HCT116 (cell line): Measurements from ENCODE around the gene LGMN. TPM values are rescaled to one million over a fixed set of nuclear protein-coding genes. Genes with fewer than 3 reads are reported as not detected.

Source experiments
- ATAC-seq: fragments of 200-7000 bp; cut with Tn5 transposase; 2 replicates; pipeline ENCODE4 v1.9.1; 2020; ENCODE audit warnings: mild to moderate bottlenecking, moderate library complexity
- BruUV-seq: library from RNA; stranded (reverse); fragments of 400-500 nt; replicated peaks from 2 replicates; lab custom pipeline; 2021; lab: Mats Ljungman, UMichigan
- CTCF ChIA-PET: fragments of 300-600 bp; sonication (Branson Sonifier 250); formaldehyde crosslinking; loops from one replicate; lab custom pipeline; 2021; ENCODE audit warnings: antibody characterized with exemption; lab: Charles Lee
- POLR2A ChIA-PET: fragments of 300-600, 350-600 bp; sonication (Branson Sonifier 250); formaldehyde crosslinking; loops from one replicate; lab custom pipeline; 2021; ENCODE audit warnings: antibody characterized with exemption; lab: Charles Lee
- RAD21 ChIA-PET, 2 experiments: fragments of 300-600 bp; sonication (Branson Sonifier 250); formaldehyde crosslinking; loops; one replicate each; lab custom pipeline; 2023; ENCODE audit warnings: low total read pairs in 2 of 2; ENCODE audit not compliant: uncharacterized antibody in 2 of 2, unreplicated experiment in 2 of 2, low non-redundant PET in 1 of 2; lab: Charles Lee
- DNase-seq: peaks from one replicate; pipeline ENCODE4 v3.0.0-alpha.2; 2010; ENCODE audit warnings: low read depth, low spot score
- H2AFZ ChIP-seq: fragments of 200-600 bp; shearing (Covaris generic), sonication (generic); 2 replicates; pipeline ENCODE4 v1.6.1; 2017; ENCODE audit warnings: low read depth, mixed run types, mixed read lengths, antibody characterized with exemption, low read length; ENCODE audit not compliant: poor library complexity, severe bottlenecking
- H3K27ac ChIP-seq: 2 replicates; pipeline ENCODE4 v1.5.1; 2012; ENCODE audit warnings: low read depth, low read length
- H3K27me3 ChIP-seq: fragments of 200-600 bp; sonication (generic); 2 replicates; pipeline ENCODE4 v1.6.1; 2016; ENCODE audit warnings: mixed run types, low read length, mixed read lengths; ENCODE audit not compliant: insufficient read depth
- H3K36me3 ChIP-seq, 2 experiments: fragments of 200-500 bp in 1 of 2; fragments of 200-600 bp in 1 of 2; sonication (Bioruptor generic) in 1 of 2; sonication (generic) in 1 of 2; 2 replicates each; pipeline versions ENCODE4 v1.5.1 to v1.6.1; 2014 to 2016; ENCODE audit warnings: low read length in 2 of 2, inconsistent platforms in 1 of 2, mixed read lengths in 1 of 2, mixed run types in 1 of 2; ENCODE audit not compliant: insufficient read depth in 2 of 2, control insufficient read depth in 1 of 2
- H3K4me1 ChIP-seq, 2 experiments: fragments of 200-600 bp in 1 of 2; sonication (generic) in 1 of 2; 2 replicates each; pipeline versions ENCODE4 v1.5.1 to v1.6.1; 2012 to 2017; ENCODE audit warnings: low read length in 2 of 2, inconsistent platforms in 1 of 2, mild to moderate bottlenecking in 1 of 2, mixed read lengths in 1 of 2, mixed run types in 1 of 2, moderate library complexity in 1 of 2; ENCODE audit not compliant: insufficient read depth in 2 of 2, control insufficient read depth in 1 of 2
- H3K4me2 ChIP-seq: fragments of 200-600 bp; sonication (generic); 2 replicates; pipeline ENCODE4 v1.6.1; 2017; ENCODE audit warnings: mixed run types, low read length, mixed read lengths
- H3K4me3 ChIP-seq, 2 experiments: fragments of 200-600 bp in 1 of 2; sonication (generic) in 1 of 2; replicated peaks in 1 of 2; 2 replicates each; pipeline ENCODE4 v1.5.1; 2011 to 2016; ENCODE audit warnings: low read length in 2 of 2, control low read depth in 1 of 2, low read depth in 1 of 2, mild to moderate bottlenecking in 1 of 2, mixed read lengths in 1 of 2, mixed run types in 1 of 2
- H3K79me2 ChIP-seq: fragments of 200-600 bp; sonication (generic); 2 replicates; pipeline ENCODE4 v1.6.1; 2017; ENCODE audit warnings: mild to moderate bottlenecking, mixed run types, low read length, moderate library complexity, mixed read lengths; ENCODE audit not compliant: insufficient read depth
- H3K9ac ChIP-seq: fragments of 200-600 bp; sonication (generic); 2 replicates; pipeline ENCODE4 v1.6.1; 2016; ENCODE audit warnings: low read length, mixed read lengths
- H3K9me2 ChIP-seq: fragments of 200-600 bp; sonication (generic), shearing (Covaris generic); 2 replicates; pipeline ENCODE4 v1.6.1; 2017; ENCODE audit warnings: mixed run types, mild to moderate bottlenecking, moderate library complexity; ENCODE audit not compliant: insufficient read depth
- H3K9me3 ChIP-seq, 2 experiments: fragments of 200-500 bp in 1 of 2; fragments of 200-600 bp in 1 of 2; sonication (Bioruptor generic) in 1 of 2; sonication (generic) in 1 of 2; 2 replicates each; pipeline ENCODE4 v1.6.1; 2014 to 2017; ENCODE audit warnings: low read length in 2 of 2, mixed read lengths in 2 of 2, inconsistent platforms in 1 of 2, low read depth in 1 of 2, mild to moderate bottlenecking in 1 of 2, mixed run types in 1 of 2, moderate library complexity in 1 of 2; ENCODE audit not compliant: control insufficient read depth in 1 of 2, insufficient read depth in 1 of 2
- H4K20me1 ChIP-seq: fragments of 200-600 bp; sonication (generic), shearing (Covaris generic); 2 replicates; pipeline ENCODE4 v1.6.1; 2017; ENCODE audit warnings: mixed run types, mild to moderate bottlenecking, moderate library complexity; ENCODE audit not compliant: insufficient read depth
- CTCF ChIP-seq, 3 experiments: fragments of 200-600 bp in 1 of 3; sonication (generic) in 1 of 3; IDR thresholded peaks in 2 of 3; conservative IDR thresholded peaks in 1 of 3; 2 replicates each; pipeline ENCODE4 v1.5.1; 2012 to 2017; ENCODE audit warnings: low read depth in 2 of 3, low read length in 2 of 3, antibody characterized with exemption in 1 of 3, borderline replicate concordance in 1 of 3, control low read depth in 1 of 3, mild to moderate bottlenecking in 1 of 3, mixed read lengths in 1 of 3, mixed run types in 1 of 3, moderate library complexity in 1 of 3; ENCODE audit not compliant: insufficient read depth in 1 of 3
- EGR1 ChIP-seq: IDR thresholded peaks from 2 replicates; pipeline ENCODE4 v1.6.1; 2012; ENCODE audit warnings: low read depth
- EZH2phosphoT487 ChIP-seq: fragments of 200-600 bp; IDR thresholded peaks from 2 replicates; pipeline ENCODE4 v1.6.1; 2018; ENCODE audit warnings: antibody characterized with exemption, borderline replicate concordance
- MAX ChIP-seq: IDR thresholded peaks from 2 replicates; pipeline ENCODE4 v1.6.1; 2012
- SIN3A ChIP-seq: IDR thresholded peaks from 2 replicates; pipeline ENCODE4 v1.6.1; 2012; ENCODE audit warnings: low read depth
- SP1 ChIP-seq: IDR thresholded peaks from 2 replicates; pipeline ENCODE4 v1.6.1; 2012; ENCODE audit warnings: low read depth
- TCF7L2 ChIP-seq: IDR thresholded peaks from 2 replicates; pipeline ENCODE4 v1.7.0; 2011; ENCODE audit warnings: borderline replicate concordance, inconsistent platforms; ENCODE audit not compliant: insufficient read depth, insufficient read length; ENCODE audit errors: extremely low read depth
- ZBTB33 ChIP-seq: IDR thresholded peaks from 2 replicates; pipeline ENCODE4 v1.6.1; 2011; ENCODE audit warnings: mild to moderate bottlenecking, low read length, moderate library complexity; ENCODE audit not compliant: insufficient replicate concordance; ENCODE audit errors: extremely low read depth
- ZFX ChIP-seq: fragments of 450-650 bp; IDR thresholded peaks from 2 replicates; pipeline ENCODE4 v1.6.1; 2017
- ZNF274 ChIP-seq: fragments of 200-500 bp; sonication (Bioruptor generic); IDR thresholded peaks from 2 replicates; pipeline ENCODE4 v1.6.1; 2014; ENCODE audit warnings: mild to moderate bottlenecking, low read depth, low read length, inconsistent platforms
- intact Hi-C: fragments of 100-400 bp; cut with micrococcal nuclease; formaldehyde crosslinking; loops from 2 replicates; pipeline ENCODE4 v1.10.0; 2022
- total RNA-seq: library from RNA; stranded (reverse); gene quantifications from one replicate; pipeline ENCODE4 v1.2.1, GENCODE V29; 2021; ENCODE audit not compliant: unreplicated experiment

LGMN gene
- total RNA-seq, 1 experiment from 2014 or later, result 44.9 TPM

- no TSS peak for BruUV-seq
- intact Hi-C loops, result no loop called here
- Histone ChIP-seq H3K4me3 (no peak overlapping the region), H3K27ac (no peak overlapping the region), H3K79me2 (no peaks in the 10 kb centered on the region), H3K9ac (no peak overlapping the region), H3K36me3 (no peaks in the 10 kb centered on the region), H3K4me1 (no peaks in the 10 kb centered on the region), H3K27me3 (no peaks in the 10 kb centered on the region), H3K4me2 (no peak overlapping the region), H2AFZ (no peak overlapping the region), H3K9me2 (no peaks in the 10 kb centered on the region), H3K9me3 (no peaks in the 10 kb centered on the region), H4K20me1 (no peaks in the 10 kb centered on the region)
- ChIA-PET CTCF (no interaction called here), RAD21 (no interaction called here), POLR2A (no interaction called here)
- no peak for DNase-seq
- ATAC-seq, result no peak
- TF ChIP-seq EGR1 (no peak), CTCF (IDR thresholded peaks at IDR 0.05 in 2 of 3, conservative IDR thresholded peaks at IDR 0.05 in 1 of 3; ENCODE audit: borderline replicate concordance in 1 of 3, insufficient read depth in 1 of 3, low read depth in 2 of 3, low read length in 2 of 3) (no peak), SP1 (no peak), MAX (no peak), ZBTB33 (no peak), ZFX (no peak), SIN3A (no peak), TCF7L2 (no peak), ZNF274 (no peak), EZH2phosphoT487 (no peak)
Observed at GRCh38 chr14:92670160-92670559, 78.3 kb downstream of the LGMN start.
